ENCODE results near the gene UNC5B.

DNA sequence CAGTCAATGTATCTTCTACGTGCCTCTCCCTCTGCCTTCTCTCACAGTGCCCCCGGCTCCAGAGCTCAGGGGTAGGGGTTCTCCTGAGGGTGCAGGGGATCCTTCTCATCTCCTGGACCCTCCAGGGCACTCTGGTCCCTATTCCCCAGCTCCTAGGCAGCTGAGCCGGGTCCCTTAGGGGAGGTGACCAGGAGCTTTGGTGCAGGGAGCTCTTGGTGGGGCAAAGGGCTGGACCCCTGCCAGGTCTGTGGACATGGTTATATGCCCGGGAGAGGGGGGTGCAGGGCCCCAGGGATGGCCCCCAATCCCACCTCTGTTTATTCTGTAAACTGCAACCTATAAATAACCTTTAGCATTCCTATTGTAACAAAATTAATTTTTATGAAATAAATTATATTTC lies 90.1 kb downstream of the UNC5B start:
- TF ChIP-seq, protein P1, sequence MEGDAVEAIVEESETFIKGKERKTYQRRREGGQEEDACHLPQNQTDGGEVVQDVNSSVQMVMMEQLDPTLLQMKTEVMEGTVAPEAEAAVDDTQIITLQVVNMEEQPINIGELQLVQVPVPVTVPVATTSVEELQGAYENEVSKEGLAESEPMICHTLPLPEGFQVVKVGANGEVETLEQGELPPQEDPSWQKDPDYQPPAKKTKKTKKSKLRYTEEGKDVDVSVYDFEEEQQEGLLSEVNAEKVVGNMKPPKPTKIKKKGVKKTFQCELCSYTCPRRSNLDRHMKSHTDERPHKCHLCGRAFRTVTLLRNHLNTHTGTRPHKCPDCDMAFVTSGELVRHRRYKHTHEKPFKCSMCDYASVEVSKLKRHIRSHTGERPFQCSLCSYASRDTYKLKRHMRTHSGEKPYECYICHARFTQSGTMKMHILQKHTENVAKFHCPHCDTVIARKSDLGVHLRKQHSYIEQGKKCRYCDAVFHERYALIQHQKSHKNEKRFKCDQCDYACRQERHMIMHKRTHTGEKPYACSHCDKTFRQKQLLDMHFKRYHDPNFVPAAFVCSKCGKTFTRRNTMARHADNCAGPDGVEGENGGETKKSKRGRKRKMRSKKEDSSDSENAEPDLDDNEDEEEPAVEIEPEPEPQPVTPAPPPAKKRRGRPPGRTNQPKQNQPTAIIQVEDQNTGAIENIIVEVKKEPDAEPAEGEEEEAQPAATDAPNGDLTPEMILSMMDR (IDR thresholded peaks at IDR 0.05; ENCODE audit: low read length): no peak
- no peak for TF ChIP-seq EZH2 (optimal IDR thresholded peaks at IDR 0.05; ENCODE audit: low read depth, low read length)
